Superior temporal gyrus (tissue), 1 donor: ENCODE results near the gene RAB7A.

Experiments
- DNase-seq: peaks from one replicate; pipeline ENCODE4 v3.0.0-alpha.2; 2016; ENCODE audit errors: extremely low spot score

Gene RAB7A

GRCh38 chr3:128787256-128788253, 61.6 kb downstream of the RAB7A start:
- DNase-seq: no peak

- DNase-seq: no peak
Observed at GRCh38 chr3:128788268-128788869, 62.4 kb downstream of the RAB7A start.

GRCh38 chr3:128794067-128794768, 68.2 kb downstream of the RAB7A start:
- no peak for DNase-seq

GRCh38 chr3:128794770-128795649, 69.0 kb downstream of the RAB7A start:
- peak; percentile 88 for DNase-seq

GRCh38 chr3:128799653-128800052, 73.7 kb downstream of the RAB7A start:
- DNase-seq: no peak

GRCh38 chr3:128800241-128801187, 74.5 kb downstream of the RAB7A start:
- DNase-seq: peak; percentile 87

- no peak for DNase-seq
Observed at GRCh38 chr3:128801779-128802380, 75.9 kb downstream of the RAB7A start.

- no peak for DNase-seq
Observed at GRCh38 chr3:128803307-128803706, 77.3 kb downstream of the RAB7A start.

- DNase-seq: peak; percentile 45
Observed at GRCh38 chr3:128804017-128804810, 78.2 kb downstream of the RAB7A start.

- no peak for DNase-seq
Observed at GRCh38 chr3:128804811-128805155, 78.8 kb downstream of the RAB7A start.

GRCh38 chr3:128805772-128806171, 79.8 kb downstream of the RAB7A start:
- no peak for DNase-seq

GRCh38 chr3:128806588-128806987, 80.6 kb downstream of the RAB7A start:
- DNase-seq: no peak

GRCh38 chr3:128807186-128807830, 81.3 kb downstream of the RAB7A start:
- DNase-seq: no peak

- DNase-seq: no peak
Observed at GRCh38 chr3:128808672-128809071, 82.7 kb downstream of the RAB7A start.

- DNase-seq: no peak
Observed at GRCh38 chr3:128813097-128813496, 87.1 kb downstream of the RAB7A start.

- DNase-seq: no peak
Observed at GRCh38 chr3:128814060-128814459, 88.1 kb downstream of the RAB7A start.

GRCh38 chr3:128814519-128815317, 88.7 kb downstream of the RAB7A start:
- peak; percentile 50 for DNase-seq
